ENCODE measurements around the gene PRM2.
A peak's percentile ranks its signal among the peaks of the same experiment; 100 is the strongest.

PRM2 gene

GRCh38 chr16:11303405-11304138, 27.3 kb upstream of the PRM2 start:
- ATAC-seq: peak; percentile 90
- peak; percentile 35; the same call in 1 of the 2 replicates for TF ChIP-seq TCF4 (CRISPR knock-in tag; IDR thresholded peaks at IDR 0.05; ENCODE audit: borderline replicate concordance)
- TF ChIP-seq RARB (CRISPR knock-in tag; IDR thresholded peaks at IDR 0.05): no peak
- TF ChIP-seq ISL1 (CRISPR knock-in tag; IDR thresholded peaks at IDR 0.05): peak; percentile 46

GRCh38 chr16:11302977-11303376, 26.7 kb upstream of the PRM2 start:
- no peak for ATAC-seq

GRCh38 chr16:11301645-11302501, 25.6 kb upstream of the PRM2 start:
- TF ChIP-seq ZC3H10 (CRISPR knock-in tag; IDR thresholded peaks at IDR 0.05) (no peak), ZNF565 (CRISPR knock-in tag; conservative IDR thresholded peaks at IDR 0.05; ENCODE audit: low read depth) (no peak), CSRNP3 (CRISPR knock-in tag; IDR thresholded peaks at IDR 0.05) (no peak), ISL1 (CRISPR knock-in tag; IDR thresholded peaks at IDR 0.05) (no peak), CSDC2 (CRISPR knock-in tag; IDR thresholded peaks at IDR 0.05) (no peak), ZFP3 (CRISPR knock-in tag; IDR thresholded peaks at IDR 0.05) (no peak), TCF4 (CRISPR knock-in tag; IDR thresholded peaks at IDR 0.05; ENCODE audit: borderline replicate concordance) (no peak), TOX (CRISPR knock-in tag; IDR thresholded peaks at IDR 0.05; ENCODE audit: borderline replicate concordance) (no peak), PPARA (CRISPR knock-in tag; IDR thresholded peaks at IDR 0.05; ENCODE audit: borderline replicate concordance) (no peak), TSHZ2 (CRISPR knock-in tag; IDR thresholded peaks at IDR 0.05) (no peak)
- no peak for ATAC-seq

More at GRCh38 chr16:11302977-11303376, 26.7 kb upstream of the PRM2 start:
- TF ChIP-seq BACH2 (CRISPR knock-in tag; IDR thresholded peaks at IDR 0.05; ENCODE audit: borderline replicate concordance): no peak
- no peak for TF ChIP-seq GLIS3 (CRISPR knock-in tag; IDR thresholded peaks at IDR 0.05)
- no peak for TF ChIP-seq CREB5 (CRISPR knock-in tag; IDR thresholded peaks at IDR 0.05; ENCODE audit: low read depth)
- no peak for TF ChIP-seq RARB (CRISPR knock-in tag; IDR thresholded peaks at IDR 0.05)
- no peak for TF ChIP-seq TSHZ2 (CRISPR knock-in tag; IDR thresholded peaks at IDR 0.05)
- no peak for TF ChIP-seq POU6F1 (CRISPR knock-in tag; IDR thresholded peaks at IDR 0.05; ENCODE audit: borderline replicate concordance, low read depth)
- TF ChIP-seq ISL1 (CRISPR knock-in tag; IDR thresholded peaks at IDR 0.05): no peak
- TF ChIP-seq SNAI2 (CRISPR knock-in tag; IDR thresholded peaks at IDR 0.05): no peak

Measured in SK-N-SH treated with all-trans-retinoic acid at 6 μM for 48 hours (cell line).